ENCODE data around the gene COL18A1. TPM values are rescaled to one million over a fixed set of nuclear protein-coding genes. Genes with fewer than 3 reads are reported as not detected.

COL18A1 gene
- polyA plus RNA-seq, 3 donors: 90.2 to 118 (median 92.3) TPM

DNA sequence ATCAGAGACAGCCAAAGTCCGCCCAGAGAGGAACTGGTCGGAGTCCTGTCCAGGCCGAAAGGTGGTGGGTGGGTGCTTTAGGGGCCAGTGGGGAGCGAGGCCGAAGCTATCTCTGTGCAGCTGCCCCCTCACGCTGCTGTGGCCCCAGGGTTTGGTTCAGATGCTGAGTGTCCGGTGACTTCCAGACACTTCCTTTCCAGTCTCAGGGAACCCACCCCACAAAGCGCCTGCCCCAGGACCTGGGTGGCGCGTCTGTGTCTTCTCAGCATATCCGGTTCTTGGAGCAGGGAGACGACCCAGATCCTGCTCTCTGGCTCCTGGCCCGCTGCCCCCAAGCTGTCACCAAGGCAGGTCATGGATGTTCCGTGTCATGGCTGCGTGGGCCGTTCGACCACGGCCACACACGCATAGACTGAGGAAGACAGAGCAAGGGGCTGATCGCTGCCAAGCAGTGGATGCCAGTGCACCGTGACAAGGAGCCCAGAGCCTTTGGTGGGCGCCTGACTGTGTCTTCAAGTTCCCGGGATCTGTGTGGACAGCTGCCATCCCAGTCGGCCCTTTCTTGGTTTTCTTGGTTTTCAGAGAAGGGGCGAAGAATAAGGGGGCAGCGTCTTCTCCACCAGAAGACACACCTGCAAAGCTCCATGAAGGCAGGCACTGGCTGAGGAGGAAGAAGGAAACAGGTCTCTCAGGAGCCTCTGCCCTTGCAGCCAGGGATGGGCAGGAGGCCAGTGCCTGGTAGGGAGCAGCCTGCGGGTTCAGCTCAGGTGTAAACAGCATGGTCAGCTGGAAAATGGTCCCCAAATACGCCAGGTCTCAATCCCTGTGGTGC, 22.9 kb upstream of the COL18A1 start:
- no peak for DNase-seq (ENCODE audit: low read depth in 3 of 3, low spot score in 2 of 3)

DNA sequence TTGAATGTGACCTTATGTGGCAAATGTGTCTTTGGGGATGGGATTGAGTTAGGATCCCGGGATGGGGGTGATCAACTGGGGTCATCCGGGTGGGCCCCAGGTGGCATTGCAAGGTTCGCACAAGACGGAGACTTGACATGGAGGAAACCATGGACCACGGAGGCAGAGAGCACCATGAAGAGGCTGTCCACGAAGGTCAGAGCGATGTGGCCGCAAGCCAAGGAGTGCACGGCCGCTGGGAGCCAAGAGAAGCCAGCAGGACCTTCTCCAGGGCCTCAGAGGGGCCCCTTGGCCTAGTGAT, 22.3 kb upstream of the COL18A1 start:
- no peak for DNase-seq (ENCODE audit: low read depth in 3 of 3, low spot score in 2 of 3)

DNA sequence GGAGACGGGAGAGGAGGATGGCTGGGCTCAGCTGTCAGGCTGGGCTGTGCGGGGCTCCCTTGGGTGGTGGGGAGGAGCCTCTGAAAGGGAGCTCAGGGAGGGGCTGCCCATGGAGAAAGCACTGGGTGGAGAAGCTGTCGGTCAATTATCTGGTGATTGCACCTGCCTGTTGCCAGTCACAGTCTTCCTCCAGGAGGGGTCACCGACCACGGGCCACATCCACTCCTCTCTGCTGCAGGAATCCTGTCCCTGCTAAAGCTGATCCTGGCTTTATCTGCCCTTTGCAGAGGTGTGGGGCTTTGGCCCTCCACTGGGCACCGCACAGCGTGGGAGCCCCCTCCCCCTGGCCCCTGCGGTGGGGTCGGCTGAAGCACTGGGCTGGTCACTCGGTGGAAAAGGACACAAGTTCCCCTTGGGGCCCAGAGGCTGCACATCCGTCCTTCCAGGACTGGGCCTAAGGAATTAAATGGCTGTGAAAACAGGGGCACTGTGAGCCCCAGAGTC, 21.8 kb upstream of the COL18A1 start:
- DNase-seq (ENCODE audit: low read depth in 3 of 3, low spot score in 2 of 3): no peak

DNA sequence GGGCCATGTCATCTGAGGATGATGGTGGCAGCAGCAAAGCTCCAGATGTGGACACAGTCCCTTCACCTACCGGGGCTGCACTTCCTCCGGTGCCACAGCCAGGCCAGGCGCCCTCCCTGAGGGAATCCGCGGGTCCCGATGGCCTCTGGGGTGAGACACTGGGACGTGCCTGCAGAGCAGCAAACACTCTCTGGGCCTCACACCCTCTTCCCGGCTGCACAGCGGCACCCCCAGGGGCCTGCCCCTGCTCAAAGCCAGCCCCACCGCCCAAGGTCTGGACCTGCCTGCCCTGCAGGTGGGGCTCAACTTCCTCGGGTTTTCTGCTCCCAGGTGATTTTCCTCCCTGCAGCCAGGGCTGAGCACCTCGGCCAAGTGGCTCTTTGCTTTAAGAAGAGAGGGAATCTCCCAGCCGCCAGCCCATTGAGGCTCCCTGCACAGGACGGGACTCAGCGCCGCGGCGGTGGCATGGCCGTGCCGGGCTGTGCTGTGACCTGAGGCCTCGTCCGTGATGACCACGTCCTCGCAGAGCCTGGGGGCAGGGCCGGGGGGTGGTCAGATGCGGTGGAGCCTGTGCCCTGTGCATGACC, 21.3 kb upstream of the COL18A1 start:
- no peak for DNase-seq (ENCODE audit: low read depth in 3 of 3, low spot score in 2 of 3)

DNA sequence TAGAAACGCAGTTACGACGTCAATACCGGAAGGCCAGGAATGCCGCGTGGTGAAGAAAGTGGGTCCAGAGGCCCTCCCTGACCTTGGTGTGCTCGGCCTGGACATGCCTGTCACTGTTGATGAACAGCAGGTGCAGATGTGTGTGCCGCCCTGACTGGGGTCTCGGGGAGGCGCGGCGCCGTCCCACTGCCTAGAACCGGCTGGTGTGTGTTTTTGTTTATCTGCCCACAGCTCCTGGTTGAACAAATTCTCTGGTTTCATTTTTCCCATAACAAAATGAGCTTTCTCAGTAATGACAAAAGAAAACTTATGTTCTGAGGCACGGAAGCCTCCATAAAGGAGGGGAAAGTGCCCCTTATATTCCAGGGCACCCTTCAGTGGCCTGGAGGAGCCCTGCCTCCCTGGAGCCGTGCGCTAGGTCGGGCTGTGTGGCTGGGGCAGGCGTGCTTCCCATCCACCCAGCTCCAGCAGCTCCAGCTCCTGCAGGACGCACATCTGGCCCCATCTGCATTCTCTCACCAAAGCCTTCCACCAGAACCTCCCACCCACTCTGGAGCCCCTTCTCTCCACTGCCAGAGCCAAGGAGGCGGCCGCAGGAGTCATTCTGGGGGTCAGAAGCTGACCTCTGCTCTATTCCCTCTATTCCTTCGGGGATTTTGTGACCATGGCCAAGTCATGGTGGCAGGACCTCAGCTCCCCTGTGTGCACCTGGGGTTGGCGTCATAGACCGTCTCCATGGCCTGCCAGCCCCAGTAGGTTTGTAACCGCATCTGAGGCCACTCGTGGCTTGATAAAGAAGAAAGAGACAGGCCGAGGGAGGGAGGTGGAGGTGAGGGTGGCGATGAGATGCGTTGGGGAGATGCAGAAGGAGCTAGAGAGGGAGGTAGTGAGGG, 20.1 kb upstream of the COL18A1 start:
- DNase-seq (ENCODE audit: low read depth in 3 of 3, low spot score in 2 of 3): no peak

DNA sequence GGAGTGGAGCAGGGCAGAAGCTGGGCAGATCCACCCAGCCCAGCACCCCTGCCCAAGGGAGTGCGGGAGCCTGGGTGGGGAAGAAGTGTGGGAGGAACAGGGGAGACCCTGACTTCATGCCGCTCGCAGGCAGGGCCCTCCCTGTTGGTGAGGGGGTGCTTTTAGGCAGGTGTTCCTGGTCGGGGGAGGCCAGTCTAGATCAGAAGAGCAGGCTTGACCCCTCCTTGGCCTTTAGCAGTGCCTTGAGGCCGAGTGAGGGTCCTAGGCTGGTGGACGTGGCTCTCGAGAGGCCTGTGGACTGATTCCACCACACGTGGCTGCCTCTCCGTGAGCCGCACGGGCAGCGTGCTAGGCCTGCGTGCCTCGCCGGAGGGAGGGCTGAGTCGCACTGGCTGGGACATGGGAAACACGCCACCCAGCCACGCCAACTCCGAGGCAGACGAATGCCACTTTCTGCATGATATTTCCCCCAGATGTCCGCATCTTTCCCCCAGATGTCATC, 19.4 kb upstream of the COL18A1 start:
- DNase-seq (ENCODE audit: low read depth in 3 of 3, low spot score in 2 of 3): no peak

DNA sequence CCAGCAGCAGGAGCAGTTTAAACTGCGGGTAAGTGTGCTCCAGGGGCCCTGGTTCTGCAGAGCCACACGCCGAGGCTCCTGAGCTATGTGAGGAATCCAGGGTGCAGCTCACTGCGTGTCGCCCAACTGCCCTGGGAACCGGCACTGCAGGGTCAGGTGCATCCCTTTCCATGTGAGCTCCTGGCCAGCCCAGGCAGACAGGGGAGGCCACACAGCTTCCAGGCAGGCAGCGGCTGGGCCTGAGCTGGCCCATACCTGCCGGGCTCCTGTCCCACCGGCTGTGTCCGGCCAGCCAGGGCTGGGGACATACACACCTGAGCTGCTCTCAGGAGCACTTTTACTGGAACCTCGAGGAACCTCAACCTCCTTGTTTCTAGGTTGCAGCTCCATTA, 18.6 kb upstream of the COL18A1 start:
- DNase-seq (ENCODE audit: low read depth in 3 of 3, low spot score in 2 of 3): no peak

DNA sequence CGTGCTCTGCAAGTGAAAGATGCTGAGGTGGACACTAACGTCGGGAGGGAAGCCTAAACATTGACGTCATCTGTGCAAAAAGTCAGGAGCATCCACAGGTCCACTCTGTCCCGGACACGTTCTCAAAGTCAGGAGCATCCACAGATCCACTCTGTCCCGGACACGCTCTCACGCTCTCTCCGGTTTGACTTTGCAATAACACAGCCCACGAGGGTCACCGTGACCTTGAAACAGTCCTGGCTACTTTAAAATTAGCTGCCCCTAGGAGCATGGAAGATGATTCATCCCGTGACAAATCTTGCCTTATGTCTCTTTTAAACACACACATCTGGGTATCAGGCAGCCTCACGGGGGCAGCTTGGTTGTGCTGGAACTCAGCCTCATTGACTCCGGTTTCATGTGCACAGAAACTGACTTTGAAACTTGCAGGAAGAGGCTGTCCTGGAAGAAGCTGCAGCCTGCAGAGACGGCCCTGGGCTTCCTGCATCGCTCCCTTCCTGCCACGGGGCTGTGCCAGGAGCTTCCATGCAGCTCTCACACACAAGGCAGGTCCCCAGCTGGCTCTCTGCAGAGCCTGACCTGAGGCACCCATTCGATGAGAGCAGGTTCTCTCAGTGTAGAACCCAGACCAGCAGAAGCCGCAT, 18.1 kb upstream of the COL18A1 start:
- no peak for DNase-seq (ENCODE audit: low read depth in 3 of 3, low spot score in 2 of 3)

DNA sequence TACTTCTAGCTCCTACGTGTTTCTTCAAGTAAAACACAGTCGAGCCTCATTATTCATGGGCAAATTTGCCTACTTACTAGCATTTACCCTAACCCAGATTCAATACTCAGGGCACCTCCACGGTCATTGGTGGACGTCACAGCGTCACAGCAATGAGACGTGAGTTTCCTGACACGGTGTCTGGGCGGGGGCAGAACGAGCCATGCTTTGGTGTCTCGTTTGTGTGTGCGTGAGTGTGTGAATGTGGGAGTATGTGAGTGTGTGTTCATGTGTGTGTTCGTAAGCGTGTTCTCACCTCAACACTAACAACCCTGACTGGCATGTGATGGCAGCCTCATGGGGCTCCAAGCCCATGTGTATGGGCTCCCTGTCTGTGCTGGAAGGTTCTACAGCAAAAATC, 17.5 kb upstream of the COL18A1 start:
- DNase-seq (ENCODE audit: low read depth in 3 of 3, low spot score in 2 of 3): no peak

DNA sequence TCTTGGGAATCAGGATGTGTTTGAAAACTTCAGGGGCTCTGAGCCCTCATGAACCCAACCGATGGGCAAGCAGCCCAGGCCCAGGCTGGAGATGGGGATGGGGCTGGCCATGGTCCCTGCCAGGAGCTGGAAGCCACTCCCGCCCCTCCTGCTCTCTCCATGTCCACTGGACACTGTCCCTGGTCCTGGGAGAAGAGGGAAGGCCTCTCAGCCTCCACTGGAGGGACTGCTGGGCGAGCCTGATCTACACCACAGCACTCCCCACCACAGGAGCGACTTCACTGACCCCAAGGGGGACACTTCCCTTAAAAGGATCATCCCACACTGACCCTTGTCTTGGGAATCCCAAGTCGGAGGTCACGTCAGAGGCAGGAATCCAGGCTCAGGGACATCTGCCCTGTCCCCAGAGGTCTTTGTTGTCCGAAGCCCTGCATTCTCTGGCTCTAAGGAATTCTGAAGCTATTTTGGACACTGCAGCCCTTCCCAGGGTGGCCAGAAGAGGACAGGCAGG, 16.9 kb upstream of the COL18A1 start:
- no peak for DNase-seq (ENCODE audit: low read depth in 3 of 3, low spot score in 2 of 3)

DNA sequence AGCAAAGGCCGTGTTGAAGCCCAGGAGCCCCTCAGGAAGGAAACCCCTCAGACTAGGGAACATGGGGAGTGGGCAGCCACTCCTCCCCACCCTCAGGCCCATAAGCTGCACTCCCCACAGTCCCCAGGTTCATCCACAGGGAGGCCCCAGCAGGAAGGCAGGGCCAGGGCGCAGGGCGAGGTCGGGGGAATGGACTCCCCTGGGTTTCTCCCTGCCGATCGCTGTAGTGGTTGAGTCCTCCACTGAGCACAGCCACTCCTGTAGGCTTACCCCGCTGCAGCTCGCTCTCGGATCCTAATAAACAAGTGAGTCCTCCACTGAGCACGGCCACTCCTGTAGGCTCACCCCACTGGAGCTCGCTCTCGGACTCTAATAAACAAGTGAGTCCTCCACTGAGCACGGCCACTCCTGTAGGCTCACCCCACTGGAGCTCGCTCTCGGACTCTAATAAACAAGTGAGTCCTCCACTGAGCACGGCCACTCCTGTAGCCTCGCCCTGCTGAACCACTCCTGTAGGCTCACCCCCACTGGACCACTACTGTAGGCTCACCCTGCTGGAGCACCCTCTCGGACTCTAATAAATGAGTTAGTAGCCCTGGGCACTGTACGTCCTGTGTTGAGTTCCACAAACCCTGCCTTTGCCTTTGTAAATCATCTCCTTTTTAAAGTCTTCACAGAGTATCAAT, 16.2 kb upstream of the COL18A1 start:
- no peak for DNase-seq (ENCODE audit: low read depth in 3 of 3, low spot score in 2 of 3)

DNA sequence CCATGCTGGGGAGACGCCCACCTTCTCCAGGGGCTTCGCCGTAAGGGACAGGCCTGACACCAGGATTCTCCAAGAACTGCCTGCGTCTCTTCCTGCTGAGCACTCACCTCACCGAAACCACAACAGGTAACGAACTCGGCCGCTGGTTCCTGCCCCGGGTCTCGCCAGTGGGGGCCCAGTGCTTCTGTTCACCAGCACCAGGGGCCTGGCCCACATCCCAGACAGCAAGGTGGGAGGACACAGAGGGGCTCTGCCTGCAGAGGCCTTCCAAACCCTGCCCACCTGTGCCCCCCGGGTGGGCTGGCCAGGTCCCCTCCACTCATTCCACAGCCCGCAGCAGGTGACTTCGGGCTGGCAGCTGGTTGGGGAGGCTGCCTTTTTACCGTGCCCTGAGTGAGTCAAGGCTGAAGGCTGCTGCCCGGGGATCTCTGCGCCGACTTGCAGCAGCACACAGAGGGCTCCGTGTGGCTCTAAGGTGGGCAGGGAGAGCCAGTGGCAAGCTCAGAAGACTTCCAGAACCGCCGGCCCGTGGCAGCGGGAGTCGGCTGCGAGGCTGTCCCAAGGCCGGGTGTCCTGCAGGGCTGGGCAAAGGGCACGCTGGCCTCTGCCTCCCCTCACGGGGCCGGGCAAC, 14.7 kb upstream of the COL18A1 start:
- no peak for DNase-seq (ENCODE audit: low read depth in 3 of 3, low spot score in 2 of 3)

DNA sequence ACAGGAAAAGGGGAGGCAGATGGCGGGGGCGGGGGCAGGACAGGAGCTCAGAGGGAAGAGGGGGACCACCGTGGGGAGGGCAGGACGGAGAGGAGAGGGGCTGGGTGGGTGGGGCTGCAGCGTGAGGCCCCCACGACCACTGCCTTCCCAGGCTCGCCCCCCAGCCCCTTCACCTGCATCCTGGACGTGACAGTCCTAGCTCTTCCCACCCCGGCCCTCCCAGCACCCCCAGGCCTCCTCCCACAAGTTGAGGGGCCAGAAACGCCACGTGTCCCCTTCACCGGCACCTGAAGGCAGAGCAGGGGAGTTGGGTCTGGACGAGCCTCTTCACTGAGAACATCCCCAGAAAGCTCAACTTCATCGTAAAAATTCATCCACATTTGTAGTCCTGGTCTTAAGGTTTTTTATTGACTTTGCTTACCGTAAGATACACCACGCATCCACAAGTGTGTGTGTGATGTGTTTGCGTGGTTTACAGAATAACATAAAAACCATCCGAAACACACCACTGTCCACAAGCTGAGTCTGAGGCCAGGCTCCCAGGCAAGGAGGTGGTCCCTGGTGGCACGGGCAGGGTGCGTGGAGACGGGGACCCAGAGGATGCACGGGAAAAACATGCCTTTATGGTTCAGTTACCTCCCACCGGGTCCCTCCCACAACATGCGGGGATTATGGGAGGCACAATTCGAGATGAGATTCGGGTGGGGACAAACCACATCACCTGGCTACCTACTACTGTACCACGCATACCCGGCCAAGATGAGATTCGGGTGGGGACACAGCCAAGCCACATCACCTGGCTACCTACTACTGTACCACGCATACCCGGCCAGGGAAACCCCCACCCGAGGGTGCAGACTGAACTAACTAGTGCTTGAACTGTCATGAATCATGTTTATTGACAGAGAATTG, 13.9 kb upstream of the COL18A1 start:
- no peak for DNase-seq (ENCODE audit: low read depth in 3 of 3, low spot score in 2 of 3)

DNA sequence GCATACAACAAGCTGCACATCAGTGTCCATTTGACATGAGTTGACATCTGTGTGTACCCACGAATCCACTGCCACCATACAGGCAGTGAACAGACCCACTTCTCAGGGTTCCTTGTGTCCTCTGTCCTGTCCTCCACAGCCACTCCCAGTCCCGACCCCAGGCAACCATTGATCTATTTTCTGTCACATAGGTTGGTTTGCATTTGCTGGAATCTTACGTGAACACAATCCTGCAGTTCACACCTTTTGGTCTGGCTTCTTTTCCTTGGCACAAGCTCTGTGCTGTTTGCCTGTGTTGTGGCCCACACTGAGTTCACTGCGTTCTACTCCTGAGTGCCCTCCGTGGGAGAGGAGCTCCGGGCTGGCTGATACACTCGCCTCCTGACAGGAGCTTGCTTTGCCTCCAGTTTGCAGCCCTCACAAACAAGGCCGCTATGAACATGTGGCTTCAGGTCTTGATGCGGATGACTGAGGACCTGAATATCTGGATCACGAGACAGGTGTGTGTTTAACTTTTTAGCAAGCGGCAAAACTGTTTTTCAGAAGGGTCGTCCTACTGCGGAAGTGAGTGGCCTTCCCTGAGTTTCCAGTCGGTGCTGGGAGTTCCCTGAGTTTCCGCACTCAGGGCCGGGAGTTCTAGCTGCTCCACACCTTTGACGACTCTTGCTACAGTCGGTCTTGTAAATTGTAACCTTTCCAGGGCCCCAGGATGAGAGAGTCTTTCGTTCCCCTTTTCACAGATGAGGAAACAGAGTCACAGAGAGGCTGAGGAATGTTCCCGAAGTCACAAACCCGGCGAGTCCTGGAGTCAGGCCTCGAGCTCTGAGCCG, 13.0 kb upstream of the COL18A1 start:
- DNase-seq (ENCODE audit: low read depth in 3 of 3, low spot score in 2 of 3): no peak

DNA sequence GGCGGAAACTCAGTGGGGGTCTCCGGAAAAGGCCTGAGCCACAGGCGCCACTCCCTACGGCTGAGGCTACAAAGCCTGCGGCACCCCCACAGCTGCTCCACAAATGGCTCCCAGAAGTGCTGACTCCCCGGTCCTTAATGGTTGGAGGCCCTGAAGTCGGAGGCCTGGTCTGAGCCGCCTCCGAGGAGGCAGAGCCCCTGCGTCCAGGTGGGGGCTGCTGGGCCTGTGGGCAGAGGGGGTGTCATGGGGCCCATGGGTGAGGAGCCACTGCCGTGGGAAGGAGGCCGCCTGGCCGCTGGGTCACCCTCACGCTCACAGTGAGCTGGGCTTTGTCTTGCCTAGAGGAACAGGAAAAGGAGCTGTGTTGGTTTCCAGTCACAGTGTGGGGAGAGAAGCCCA, 12.4 kb upstream of the COL18A1 start:
- no peak for DNase-seq (ENCODE audit: low read depth in 3 of 3, low spot score in 2 of 3)

DNA sequence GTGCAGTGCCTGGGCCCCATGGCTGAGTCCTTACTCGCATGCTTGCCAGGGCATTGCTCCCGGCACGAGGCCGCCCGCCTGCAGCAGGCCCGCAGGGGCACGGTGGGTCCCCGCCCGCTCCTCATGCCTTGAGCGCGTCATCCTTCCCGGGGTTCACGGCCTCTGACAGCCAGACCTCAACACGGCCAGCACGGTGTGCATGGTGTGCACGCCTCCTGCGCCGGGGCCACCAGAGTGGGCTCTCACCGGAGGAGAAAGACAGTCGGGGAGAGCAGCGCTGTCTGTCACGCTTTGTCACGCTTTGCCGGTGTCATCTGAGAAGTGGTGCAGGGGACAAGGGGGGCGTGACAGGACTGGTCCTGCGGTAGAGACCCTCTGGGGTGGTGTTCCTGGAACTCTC, 11.9 kb upstream of the COL18A1 start:
- DNase-seq (ENCODE audit: low read depth in 3 of 3, low spot score in 2 of 3): no peak

DNA sequence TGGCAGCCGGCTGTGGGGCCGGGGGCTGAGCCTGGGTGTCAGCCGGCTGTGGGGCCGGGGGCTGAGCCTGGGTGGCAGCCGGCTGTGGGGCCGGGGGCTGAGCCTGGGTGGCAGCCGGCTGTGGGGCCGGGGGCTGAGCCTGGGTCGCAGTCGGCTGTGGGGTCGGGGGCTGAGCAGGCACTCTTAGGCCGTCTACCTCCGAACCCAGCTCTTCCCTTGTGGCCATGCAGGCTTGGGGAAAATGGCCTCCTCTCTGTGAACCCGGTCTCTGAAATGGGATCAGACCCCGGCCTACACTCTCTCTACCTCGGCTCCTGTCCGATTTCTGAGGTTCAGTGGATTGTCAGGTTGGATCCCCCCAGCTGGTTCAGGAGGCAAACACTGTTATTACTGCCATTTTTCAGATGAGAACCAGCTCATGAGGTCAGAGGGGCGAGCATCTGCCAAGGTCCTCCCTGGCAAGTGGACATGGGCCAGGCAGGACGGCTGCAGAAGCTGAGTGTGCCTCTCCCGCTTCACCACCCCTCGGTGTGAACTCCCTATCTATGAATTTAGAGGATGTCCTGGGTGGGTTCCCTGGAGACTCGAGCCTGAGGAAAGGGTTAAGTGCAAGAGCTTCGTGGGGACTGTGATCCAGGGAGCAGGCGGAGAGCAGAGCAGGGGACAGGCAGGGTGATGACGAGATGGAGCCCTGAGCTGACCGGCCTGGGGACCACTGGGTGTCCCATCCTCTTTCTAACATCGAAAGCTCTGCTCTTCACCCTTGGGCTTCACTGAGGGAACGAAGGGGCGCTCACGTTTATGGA, 10.9 kb upstream of the COL18A1 start:
- DNase-seq (ENCODE audit: low read depth in 3 of 3, low spot score in 2 of 3): no peak

All from right renal cortex interstitium (tissue), 3 donors.